ENCODE data around the gene CCDC194. TPM values are rescaled to one million over a fixed set of nuclear protein-coding genes. Genes with fewer than 3 reads are reported as not detected.
"Not testable (repeated sequence)": the region's sequence is repeated elsewhere in the genome, so short reads cannot be mapped to it uniquely, and the experiment has no call there.

The CCDC194 gene
- total and polyA plus RNA-seq, 2 donors from 2014 or later: 0.57 TPM; not detected in 1

DNA sequence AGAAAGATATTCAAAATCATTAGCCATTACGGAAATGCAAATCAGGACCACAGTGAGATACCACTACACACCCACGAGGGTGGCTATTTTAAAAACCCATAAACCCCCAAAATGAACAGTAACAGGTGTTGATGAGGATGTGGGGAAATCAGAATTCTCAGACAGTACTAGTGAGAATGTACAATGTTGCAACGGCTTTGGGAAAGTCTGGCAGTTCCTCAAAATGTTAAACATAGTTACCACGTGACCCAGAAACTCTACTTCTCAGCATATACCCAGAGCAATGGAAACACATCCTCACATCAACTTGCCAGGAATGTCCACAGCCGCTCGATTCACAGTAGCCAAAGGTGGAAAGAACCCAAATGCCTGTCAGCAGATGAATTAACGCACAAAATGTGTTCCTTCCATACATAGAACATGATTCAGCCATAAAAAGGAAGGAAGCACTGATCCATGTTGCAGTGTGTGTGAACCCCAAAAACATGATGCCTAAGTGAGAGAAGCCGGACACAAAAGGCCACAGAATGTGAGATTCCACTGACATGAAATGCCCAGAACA is 23.9 kb downstream of the CCDC194 start:
- intact Hi-C loops (cut with DNase I): no loop called here
- Histone ChIP-seq H3K4me1 (ENCODE audit: control insufficient read depth in 2 of 3, insufficient read depth in 2 of 3, low read depth in 1 of 3, low read length in 3 of 3) (no peaks in the 10 kb centered on the region), H3K9me3 (ENCODE audit: control insufficient read depth in 2 of 3, insufficient read depth in 1 of 3, low read length in 3 of 3) (no peaks in the 10 kb centered on the region), H3K4me3 (ENCODE audit: low read length in 3 of 3) (no peak overlapping the region), H3K27ac (ENCODE audit: low read depth in 2 of 2, low read length in 2 of 2) (no peak overlapping the region), H3K36me3 (ENCODE audit: control insufficient read depth in 2 of 3, insufficient read depth in 3 of 3, low read length in 3 of 3) (no peaks in the 10 kb centered on the region), H3K9ac (ENCODE audit: low read length in 3 of 3) (no peak overlapping the region), H3K27me3 (ENCODE audit: control insufficient read depth, insufficient read depth, low read length) (no peaks in the 10 kb centered on the region)
- TF ChIP-seq, protein P1, sequence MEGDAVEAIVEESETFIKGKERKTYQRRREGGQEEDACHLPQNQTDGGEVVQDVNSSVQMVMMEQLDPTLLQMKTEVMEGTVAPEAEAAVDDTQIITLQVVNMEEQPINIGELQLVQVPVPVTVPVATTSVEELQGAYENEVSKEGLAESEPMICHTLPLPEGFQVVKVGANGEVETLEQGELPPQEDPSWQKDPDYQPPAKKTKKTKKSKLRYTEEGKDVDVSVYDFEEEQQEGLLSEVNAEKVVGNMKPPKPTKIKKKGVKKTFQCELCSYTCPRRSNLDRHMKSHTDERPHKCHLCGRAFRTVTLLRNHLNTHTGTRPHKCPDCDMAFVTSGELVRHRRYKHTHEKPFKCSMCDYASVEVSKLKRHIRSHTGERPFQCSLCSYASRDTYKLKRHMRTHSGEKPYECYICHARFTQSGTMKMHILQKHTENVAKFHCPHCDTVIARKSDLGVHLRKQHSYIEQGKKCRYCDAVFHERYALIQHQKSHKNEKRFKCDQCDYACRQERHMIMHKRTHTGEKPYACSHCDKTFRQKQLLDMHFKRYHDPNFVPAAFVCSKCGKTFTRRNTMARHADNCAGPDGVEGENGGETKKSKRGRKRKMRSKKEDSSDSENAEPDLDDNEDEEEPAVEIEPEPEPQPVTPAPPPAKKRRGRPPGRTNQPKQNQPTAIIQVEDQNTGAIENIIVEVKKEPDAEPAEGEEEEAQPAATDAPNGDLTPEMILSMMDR (IDR thresholded peaks at IDR 0.05; ENCODE audit: borderline replicate concordance, extremely low read depth, insufficient read depth): no peak
- DNase-seq (no peak), FAIRE-seq (no peak)

DNA sequence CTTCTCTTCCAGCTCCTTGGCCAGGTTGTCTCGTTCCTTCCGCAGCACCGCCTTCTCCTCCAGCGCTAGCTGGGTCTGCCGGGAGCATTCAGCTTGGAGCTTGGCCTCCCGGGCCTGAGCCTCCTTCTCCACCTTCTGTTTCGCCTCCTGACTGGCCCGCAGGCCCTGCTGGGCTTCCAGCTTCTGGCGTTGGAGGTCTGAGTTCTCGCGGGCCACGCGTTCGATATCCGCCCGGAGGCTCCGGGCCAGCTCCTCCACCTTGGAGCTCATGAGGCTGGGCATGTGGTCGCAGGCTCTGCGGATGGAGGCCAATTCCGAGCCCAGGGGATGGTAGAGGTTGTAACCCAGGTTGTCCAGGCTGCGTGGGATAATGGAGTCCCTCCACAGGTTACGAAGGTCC is 28.6 kb downstream of the CCDC194 start:
- Histone ChIP-seq H3K27ac (ENCODE audit: low read depth in 2 of 2, low read length in 2 of 2) (no peak overlapping the region), H3K4me1 (ENCODE audit: control insufficient read depth in 2 of 3, insufficient read depth in 2 of 3, low read depth in 1 of 3, low read length in 3 of 3) (no peaks in the 10 kb centered on the region), H3K27me3 (ENCODE audit: control insufficient read depth, insufficient read depth, low read length) (no peaks in the 10 kb centered on the region), H3K36me3 (ENCODE audit: control insufficient read depth in 2 of 3, insufficient read depth in 3 of 3, low read length in 3 of 3) (no peaks in the 10 kb centered on the region), H3K9ac (ENCODE audit: low read length in 3 of 3) (no peak overlapping the region), H3K9me3 (ENCODE audit: control insufficient read depth in 2 of 3, insufficient read depth in 1 of 3, low read length in 3 of 3) (no peaks in the 10 kb centered on the region), H3K4me3 (ENCODE audit: low read length in 3 of 3) (no peak overlapping the region)
- DNase-seq (no peak), FAIRE-seq (no peak)
- intact Hi-C loops (cut with DNase I): no loop called here
- TF ChIP-seq, protein P1 (IDR thresholded peaks at IDR 0.05; ENCODE audit: borderline replicate concordance, extremely low read depth, insufficient read depth): no peak

DNA sequence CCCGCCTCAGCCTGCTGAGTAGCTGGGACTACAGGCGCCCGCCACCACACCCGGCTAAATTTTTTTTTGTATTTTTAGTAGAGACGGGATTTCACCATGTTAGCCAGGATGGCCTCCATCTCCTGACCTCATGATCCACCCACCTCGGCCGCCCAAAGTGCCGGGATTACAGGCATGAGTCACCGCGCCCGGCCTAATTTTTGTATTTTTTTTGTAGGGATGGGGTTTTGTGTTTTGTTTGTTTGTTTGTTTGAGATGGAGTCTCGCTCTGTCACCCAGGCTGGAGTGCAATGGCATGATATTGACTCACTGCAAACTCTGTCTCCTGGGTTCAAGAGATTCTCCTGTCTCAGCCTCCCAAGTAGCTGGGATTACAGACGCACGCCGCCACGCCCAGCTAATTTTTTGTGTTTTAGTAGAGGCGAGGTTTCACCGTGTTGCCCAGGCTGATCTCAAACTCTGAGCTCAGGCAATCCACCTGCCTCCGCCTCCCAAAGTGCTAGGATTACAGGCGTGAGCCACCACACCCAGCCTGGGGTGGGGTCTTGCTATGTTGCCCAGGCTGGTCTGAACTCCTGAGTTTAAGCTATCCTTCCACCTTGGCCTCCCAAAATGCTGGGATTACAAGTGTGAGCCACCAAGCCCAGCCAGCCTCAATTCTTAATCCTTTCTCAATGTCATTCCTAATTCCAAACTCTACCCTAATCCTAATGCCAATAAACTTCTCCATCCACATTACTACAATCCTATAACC is 30.0 kb downstream of the CCDC194 start:
- FAIRE-seq; H3K9me3 ChIP-seq (ENCODE audit: control insufficient read depth in 2 of 3, insufficient read depth in 1 of 3, low read length in 3 of 3); H3K4me3 ChIP-seq (ENCODE audit: low read length in 3 of 3); H3K27ac ChIP-seq (ENCODE audit: low read depth in 2 of 2, low read length in 2 of 2); H3K36me3 ChIP-seq (ENCODE audit: control insufficient read depth in 2 of 3, insufficient read depth in 3 of 3, low read length in 3 of 3); H3K27me3 ChIP-seq (ENCODE audit: control insufficient read depth, insufficient read depth, low read length); DNase-seq; H3K9ac ChIP-seq (ENCODE audit: low read length in 3 of 3); intact Hi-C loops (cut with DNase I); H3K4me1 ChIP-seq (ENCODE audit: control insufficient read depth in 2 of 3, insufficient read depth in 2 of 3, low read depth in 1 of 3, low read length in 3 of 3): not testable (repeated sequence)

DNA sequence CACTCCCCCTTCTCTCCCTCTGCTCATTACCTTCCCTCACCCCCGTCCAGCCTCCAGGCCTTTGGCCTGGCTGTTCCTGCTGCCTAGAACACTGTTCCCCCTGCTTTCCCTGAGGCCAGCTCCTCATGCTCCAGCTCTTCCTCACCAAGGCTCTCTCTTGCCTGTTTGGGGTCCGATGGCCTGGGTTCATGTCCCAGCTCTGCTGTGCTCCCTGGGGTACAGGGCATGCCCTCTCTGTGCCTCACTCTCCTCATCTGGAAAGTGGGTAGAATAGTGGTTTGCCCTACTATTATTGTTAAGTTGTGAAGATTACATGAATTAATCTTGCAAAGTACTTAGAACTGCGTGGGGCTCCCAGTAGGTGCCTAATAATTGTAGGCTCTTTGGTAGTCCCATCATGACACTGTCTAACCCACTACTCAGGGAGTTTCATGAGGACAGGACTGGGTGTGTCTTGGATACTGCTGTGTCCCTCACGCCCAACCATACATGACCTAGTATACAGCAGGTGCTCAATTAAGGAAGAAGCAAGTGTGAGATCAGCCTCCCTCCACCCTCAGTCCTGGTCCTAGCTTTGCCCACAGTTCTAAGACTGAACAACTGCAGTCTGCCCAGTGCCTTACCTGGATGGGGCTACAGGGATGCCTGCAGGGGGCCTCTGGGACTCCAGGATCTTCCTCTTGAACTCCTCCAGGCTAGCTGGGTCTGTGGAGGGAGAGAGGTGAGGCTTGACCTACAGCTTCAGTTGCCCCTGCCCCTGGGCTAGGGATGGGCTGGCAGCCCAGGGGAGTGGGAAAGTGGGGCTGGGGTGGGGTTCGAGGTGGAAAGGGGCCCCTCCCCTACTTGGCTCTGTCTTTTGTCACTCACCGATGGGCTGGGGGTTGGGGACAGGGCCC is 33.8 kb downstream of the CCDC194 start:
- FAIRE-seq (no peak), DNase-seq (no peak)
- no peaks in the 10 kb centered on the region for H3K4me1 ChIP-seq (ENCODE audit: control insufficient read depth in 2 of 3, insufficient read depth in 2 of 3, low read depth in 1 of 3, low read length in 3 of 3)
- no peak overlapping the region for H3K27ac ChIP-seq (ENCODE audit: low read depth in 2 of 2, low read length in 2 of 2)
- H3K4me3 ChIP-seq (ENCODE audit: low read length in 3 of 3): no peak overlapping the region
- H3K9me3 ChIP-seq (ENCODE audit: control insufficient read depth in 2 of 3, insufficient read depth in 1 of 3, low read length in 3 of 3): no peaks in the 10 kb centered on the region
- TF ChIP-seq, protein P1 (IDR thresholded peaks at IDR 0.05; ENCODE audit: borderline replicate concordance, extremely low read depth, insufficient read depth): no peak
- intact Hi-C loops (cut with DNase I): no loop called here
- no peaks in the 10 kb centered on the region for H3K36me3 ChIP-seq (ENCODE audit: control insufficient read depth in 2 of 3, insufficient read depth in 3 of 3, low read length in 3 of 3)
- H3K27me3 ChIP-seq (ENCODE audit: control insufficient read depth, insufficient read depth, low read length): no peaks in the 10 kb centered on the region
- no peak overlapping the region for H3K9ac ChIP-seq (ENCODE audit: low read length in 3 of 3)
